AG09309 (cell line): ENCODE measurements around the gene UHMK1.

Source experiments
- DNase-seq: peaks from one replicate; pipeline ENCODE4 v3.0.0-alpha.2; 2010; ENCODE audit warnings: low read depth
- H3K4me3 ChIP-seq: 2 replicates; pipeline ENCODE4 v1.5.1; 2011; ENCODE audit warnings: mild to moderate bottlenecking, low read depth, low read length, moderate library complexity; ENCODE audit not compliant: control insufficient read depth
- TF ChIP-seq, protein P1 (sequence below): IDR thresholded peaks from 2 replicates; pipeline ENCODE4 v1.5.1; 2011; ENCODE audit warnings: mild to moderate bottlenecking, low read depth, low read length, inconsistent platforms; ENCODE audit not compliant: insufficient read depth, control insufficient read depth; ENCODE audit errors: missing control alignments

The UHMK1 gene

DNA sequence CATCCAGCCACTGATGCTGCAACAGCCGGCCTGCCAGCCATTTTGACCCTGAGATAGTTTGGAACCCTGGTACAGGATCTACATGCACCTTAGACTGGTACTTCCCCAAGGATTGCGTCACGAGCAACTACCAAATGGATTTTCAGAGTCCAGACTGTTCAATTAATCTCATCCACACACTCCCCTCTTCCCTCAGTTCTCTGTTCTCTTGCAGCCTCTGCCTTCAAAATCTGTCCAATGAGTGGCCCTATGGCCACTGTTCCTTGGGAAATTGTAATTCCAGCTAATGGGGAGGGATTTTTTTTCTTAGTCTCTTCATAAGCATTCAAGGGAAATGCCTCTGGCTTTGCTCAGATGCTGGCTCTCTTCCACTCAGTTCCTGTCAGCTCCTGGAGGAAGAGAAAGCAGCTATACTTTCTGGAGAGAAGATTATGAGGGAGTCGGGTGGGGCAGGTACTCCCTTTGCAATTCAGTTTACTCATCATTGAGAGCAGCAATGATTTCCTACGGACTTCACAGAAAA is 44.1 kb downstream of the UHMK1 start:
- TF ChIP-seq, protein P1, sequence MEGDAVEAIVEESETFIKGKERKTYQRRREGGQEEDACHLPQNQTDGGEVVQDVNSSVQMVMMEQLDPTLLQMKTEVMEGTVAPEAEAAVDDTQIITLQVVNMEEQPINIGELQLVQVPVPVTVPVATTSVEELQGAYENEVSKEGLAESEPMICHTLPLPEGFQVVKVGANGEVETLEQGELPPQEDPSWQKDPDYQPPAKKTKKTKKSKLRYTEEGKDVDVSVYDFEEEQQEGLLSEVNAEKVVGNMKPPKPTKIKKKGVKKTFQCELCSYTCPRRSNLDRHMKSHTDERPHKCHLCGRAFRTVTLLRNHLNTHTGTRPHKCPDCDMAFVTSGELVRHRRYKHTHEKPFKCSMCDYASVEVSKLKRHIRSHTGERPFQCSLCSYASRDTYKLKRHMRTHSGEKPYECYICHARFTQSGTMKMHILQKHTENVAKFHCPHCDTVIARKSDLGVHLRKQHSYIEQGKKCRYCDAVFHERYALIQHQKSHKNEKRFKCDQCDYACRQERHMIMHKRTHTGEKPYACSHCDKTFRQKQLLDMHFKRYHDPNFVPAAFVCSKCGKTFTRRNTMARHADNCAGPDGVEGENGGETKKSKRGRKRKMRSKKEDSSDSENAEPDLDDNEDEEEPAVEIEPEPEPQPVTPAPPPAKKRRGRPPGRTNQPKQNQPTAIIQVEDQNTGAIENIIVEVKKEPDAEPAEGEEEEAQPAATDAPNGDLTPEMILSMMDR: no peak
- peak; percentile 96 for DNase-seq
- no peak overlapping the region for H3K4me3 ChIP-seq

DNA sequence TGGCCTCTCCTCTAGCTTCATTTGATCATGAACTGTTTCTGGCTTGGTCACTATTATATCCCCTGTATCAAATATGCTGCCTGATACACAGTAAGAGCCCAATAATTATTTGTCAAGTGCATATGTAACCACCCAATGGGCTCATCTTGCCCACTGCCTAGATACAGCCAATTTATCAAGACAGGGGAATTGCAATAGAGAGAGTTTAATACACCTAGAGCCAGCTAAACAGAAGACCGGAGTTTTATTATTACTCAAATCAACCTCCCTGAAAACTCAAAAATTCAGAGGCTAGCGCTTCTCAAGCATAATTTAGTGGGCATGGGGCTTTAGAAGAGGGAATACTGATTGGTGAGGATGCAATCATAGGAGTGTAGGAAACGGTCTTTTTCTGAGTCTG is 45.6 kb downstream of the UHMK1 start:
- TF ChIP-seq, protein P1: no peak
- DNase-seq: no peak
- H3K4me3 ChIP-seq: no peak overlapping the region

DNA sequence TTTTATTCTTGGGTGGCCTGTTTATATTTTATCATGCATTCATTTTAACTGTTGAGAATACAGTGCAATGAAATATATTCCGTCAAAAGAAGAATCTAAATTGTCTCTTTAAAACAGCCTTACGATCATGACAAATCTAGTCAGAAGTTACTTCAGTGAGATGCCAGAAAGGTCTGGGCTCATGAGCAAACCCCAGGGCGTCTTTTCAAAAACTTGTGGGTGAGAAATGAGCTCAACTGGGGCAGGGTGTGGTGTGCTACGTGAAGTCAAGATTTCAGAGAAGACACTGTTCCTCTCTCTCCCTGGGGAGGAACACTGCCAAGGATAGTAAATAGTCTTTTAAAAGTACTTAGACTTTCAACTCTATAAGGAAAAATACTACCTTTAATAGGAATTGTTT is 50.6 kb downstream of the UHMK1 start:
- H3K4me3 ChIP-seq: no peak overlapping the region
- TF ChIP-seq, protein P1: no peak
- peak; percentile 67 for DNase-seq

DNA sequence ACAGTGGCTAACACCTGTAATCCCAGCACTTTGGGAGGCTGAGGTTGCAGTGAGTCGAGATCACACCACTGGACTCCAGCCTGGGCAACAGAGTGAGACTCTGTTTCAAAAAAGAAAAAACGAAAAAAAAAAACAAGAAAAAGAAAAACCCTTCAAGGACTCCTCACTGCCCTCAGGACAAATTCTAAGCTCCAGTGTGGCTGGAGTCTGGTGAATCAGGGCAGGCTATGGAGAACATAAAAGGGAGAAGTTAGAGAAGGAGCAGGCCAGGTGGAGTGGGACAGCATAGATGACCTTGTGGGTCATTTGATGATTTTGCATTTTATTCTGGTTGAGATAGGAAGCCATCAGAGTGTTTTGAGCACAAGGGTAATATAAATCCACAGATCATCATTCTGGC is 51.4 kb downstream of the UHMK1 start:
- DNase-seq: no peak
- TF ChIP-seq, protein P1: no peak

DNA sequence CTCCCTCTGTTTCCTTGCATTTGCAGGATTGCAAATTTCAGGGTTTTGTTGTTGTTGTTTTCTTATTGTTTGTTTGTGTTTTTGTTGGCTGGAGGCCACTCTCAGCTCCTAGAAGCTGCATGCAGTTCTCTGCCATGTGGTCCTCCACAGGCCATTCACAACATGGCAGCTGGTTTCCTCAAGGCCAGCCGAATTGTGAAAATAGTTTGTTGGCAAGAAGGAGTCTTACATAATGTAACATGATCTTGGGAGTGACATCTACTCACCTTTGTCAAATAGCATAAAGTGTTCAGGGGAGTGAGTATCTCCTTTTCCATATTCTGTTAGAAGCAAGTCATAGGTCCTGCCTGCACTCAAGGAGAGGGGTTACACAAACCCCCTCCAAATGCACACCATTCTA is 53.3 kb downstream of the UHMK1 start:
- H3K4me3 ChIP-seq: no peak overlapping the region
- TF ChIP-seq, protein P1: no peak
- no peak for DNase-seq

More for the DNA sequence above, 51.4 kb downstream of the UHMK1 start:
- H3K4me3 ChIP-seq: no peak overlapping the region

DNA sequence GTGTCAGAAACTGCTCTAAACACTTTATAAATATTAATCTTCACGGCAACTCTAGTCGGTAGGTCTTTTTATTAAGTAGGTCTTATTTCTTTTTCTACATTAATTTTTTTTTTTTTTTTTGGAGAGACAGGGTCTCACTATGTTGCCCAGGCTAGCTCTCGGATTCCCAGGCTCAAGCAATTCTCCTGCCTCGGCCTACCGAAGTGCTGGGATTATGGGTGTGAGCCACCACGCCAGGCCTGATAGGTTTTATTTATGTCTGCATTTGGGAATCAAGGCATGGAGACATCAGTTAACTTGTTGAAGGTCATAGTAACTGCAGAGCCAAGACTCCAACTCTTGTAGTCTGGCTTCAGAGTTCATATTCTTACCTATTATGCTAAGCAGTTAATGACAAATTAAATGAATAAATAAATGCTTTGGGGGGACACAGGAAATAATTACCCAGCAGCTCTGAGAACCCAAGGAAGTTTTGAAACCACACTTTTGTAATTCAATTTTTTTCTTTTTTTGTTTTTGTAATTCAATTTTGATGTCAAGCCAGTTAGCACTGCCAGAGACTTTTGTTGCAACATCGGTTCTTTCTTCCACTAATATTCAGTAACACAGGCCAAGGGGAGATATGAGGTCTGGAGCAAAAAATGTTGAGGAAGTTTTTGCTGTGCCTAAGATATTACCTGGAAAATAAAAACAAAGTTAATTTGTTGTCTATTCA is 54.5 kb downstream of the UHMK1 start:
- DNase-seq: no peak
- TF ChIP-seq, protein P1: no peak

DNA sequence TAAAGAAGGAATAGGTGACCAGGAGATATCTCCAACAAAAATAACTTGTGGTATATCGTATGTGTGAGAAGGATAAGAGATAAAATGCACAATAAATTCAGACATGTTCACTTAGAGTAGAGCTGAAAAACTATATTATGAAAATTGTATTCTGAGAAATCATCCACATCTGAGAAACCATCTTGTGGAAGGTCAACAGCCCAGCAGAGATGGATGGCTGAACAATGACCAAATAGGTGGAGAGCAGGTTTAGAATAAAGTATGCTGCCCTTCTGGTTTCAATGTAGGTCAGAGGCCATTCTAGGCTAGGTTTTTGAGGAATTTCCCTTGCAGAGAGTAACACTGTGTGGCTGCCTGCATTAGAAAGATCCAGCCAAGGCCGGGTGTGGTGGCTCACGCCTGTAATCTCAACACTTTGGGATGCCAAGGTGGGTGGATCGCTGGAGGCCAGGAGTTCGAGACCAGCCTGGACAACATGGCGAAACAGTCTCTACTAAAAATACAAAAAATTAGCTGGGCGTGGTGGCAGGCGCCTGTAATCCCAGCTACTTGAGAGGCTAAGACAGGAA is 55.1 kb downstream of the UHMK1 start:
- TF ChIP-seq, protein P1: no peak
- DNase-seq: no peak
- H3K4me3 ChIP-seq: no peak overlapping the region

More for the DNA sequence above, 54.5 kb downstream of the UHMK1 start:
- H3K4me3 ChIP-seq: no peak overlapping the region
